ENCODE data around the gene SPATS2L.

- TF ChIP-seq CTCF (IDR thresholded peaks at IDR 0.05; ENCODE audit: insufficient read depth, low read depth, low read length) (no peak), EZH2 (IDR thresholded peaks at IDR 0.05; ENCODE audit: insufficient read depth, low read length) (no peak)
Observed at GRCh38 chr2:200469708-200470211, 163.3 kb downstream of the SPATS2L start.
